NCI-H2029 (cell line): ENCODE data around the gene SMDT1.
A peak's percentile ranks its signal among the peaks of the same experiment; 100 is the strongest.
"Not testable (repeated sequence)": the region's sequence is repeated elsewhere in the genome, so short reads cannot be mapped to it uniquely, and the experiment has no call there.

Experiments used
- DNase-seq: peaks from one replicate; lab custom pipeline; 2025; lab: John Stamatoyannopoulos, UW

SMDT1 gene

GRCh38 chr22:42070517-42071422 lies 8.7 kb upstream of the SMDT1 start, which contains the start of gene NAGA:
Gene NAGA (minus strand): TSS chr22:42070812. CDS start chr22:42070297, 515 bp downstream.
- DNase-seq, result peak; percentile 94

- not testable (repeated sequence) for DNase-seq
Observed at GRCh38 chr22:42071508-42071907, 8.0 kb upstream of the SMDT1 start.

DNA sequence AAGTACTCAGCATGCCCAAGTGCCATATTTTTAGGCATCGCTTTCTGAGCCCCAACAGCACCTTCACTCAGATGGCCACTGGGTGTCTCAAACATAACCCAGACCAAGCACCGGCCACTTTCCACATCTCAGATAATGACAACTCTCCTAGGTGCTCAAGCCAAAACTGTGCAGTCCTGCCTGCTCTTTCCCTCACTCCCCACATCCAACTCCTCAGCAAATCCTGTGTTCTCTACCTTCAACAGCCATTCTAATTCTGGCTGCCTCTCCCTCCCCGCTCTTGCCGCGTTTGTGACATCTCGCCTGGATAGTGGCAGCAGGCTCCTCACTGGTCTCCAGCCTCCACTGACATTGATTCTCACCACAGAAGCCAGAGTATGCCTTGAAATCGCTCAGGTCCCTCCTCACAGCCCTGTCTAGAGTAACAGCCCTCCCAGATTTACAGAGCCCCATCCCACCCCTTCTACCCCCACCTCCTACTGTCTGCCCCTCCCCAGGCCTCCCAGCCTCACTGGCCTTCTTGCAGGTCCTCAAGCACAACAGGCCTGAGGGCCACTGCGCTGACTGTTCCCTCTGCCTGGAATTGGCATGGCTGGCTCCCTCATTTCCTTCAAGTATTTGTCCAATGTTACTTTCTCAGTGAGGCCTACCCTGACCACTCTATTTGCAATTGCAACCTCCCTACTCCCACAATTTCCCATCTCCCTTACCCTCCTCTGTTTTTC lies 6.7 kb upstream of the SMDT1 start:
- DNase-seq, result no peak

DNA sequence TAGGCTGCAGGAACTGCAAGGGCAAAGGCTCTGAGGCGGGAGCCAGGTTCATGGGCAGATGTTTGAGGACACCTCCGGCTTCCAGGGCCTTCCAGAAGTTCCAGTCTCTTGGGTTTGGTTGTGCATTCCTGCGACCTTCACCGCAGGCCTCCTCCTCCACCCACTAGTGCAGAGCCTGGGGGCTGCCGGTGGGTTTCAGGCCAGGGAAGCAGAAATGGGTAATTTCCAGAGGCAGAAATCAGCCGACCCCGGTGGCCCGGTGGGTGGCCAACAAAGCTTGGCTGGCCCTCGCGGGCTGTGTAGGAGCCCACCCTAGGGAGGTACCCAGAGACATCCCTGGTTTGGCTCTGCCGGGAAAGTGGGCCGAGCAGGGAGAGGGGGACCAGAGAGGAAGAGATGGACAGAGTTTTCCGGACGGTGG lies 5.9 kb upstream of the SMDT1 start:
- no peak for DNase-seq

DNA sequence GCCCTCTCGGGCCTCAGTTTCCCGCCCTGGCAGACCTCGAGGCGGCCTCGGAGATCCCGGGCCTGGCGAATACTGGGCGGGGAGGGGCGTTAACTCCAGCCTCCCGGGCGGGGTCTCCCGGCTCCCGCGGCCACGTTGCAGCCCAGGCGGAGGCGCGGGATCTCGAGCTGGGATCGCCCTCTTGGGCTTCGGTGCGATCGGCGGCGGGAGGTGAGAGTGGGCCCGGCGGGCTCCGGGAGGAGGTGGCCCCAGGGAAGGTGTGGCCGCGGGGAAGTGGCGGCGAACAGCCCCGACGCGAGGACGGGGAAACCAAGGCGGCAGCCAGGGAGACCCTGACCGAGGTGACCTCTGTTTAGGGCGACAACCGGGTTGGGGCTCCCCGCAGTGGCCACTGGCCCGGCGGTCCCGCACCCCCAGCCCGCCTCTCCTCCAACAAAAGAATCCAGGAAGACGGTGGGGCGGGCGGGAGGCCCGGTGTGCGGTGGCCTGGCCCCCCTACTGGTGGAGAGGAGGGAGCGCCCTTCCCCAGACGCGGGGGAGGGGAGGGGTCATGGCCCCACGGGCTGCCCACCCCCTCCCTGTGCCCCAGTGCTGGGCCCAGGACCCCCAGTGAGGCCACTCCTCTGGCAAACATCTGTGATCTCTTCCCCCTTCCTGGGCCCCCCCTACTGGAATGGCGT lies 5.2 kb upstream of the SMDT1 start, which contains the start of gene PHETA2:
Gene PHETA2, plus strand, starts transcription at position 117 of the 680 bp plus-strand sequence. CDS start 3,046 bp downstream, outside the sequence.
- no peak for DNase-seq

DNA sequence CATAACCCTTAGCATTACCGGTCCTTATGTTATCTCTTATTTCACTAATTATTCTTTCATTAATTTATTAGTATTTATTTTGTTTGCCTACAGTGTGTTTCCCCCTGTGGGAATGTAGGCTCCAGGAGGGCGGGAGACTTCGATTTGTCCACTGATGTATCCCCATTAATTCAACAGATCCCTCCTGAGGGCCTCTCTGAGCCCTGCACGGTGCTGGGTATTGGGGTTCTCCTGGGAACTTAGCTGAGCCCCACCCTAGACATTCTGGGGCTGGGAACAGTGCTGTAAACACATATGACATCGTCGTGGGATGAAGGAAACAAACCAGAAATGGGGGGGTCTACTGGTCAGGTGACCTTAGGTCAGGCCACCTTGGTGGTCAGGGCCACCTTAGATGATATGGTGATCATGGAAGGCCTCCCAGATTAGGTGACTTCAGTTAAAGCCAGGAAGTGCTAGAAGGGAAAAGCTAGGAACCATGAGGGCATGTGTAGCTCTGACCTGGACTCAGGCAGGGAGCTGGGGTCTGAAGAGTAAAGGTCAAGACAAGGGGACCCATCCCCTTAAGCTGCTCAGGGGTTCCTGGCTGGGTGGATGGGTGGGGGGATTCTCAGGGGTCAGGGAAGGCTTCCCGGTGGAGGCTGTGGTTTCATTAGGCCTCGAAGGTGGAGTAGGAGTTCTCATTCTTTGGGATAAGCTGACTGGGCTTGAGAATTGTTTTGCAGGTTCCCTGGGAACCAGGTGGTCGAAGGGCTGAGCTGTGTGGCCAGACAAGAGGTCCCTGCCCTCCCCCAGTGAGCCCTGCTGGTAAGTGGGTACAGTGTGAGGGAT lies 4.4 kb upstream of the SMDT1 start:
- DNase-seq, result no peak

GRCh38 chr22:42076764-42077485 lies 2.6 kb upstream of the SMDT1 start:
- no peak for DNase-seq

DNA sequence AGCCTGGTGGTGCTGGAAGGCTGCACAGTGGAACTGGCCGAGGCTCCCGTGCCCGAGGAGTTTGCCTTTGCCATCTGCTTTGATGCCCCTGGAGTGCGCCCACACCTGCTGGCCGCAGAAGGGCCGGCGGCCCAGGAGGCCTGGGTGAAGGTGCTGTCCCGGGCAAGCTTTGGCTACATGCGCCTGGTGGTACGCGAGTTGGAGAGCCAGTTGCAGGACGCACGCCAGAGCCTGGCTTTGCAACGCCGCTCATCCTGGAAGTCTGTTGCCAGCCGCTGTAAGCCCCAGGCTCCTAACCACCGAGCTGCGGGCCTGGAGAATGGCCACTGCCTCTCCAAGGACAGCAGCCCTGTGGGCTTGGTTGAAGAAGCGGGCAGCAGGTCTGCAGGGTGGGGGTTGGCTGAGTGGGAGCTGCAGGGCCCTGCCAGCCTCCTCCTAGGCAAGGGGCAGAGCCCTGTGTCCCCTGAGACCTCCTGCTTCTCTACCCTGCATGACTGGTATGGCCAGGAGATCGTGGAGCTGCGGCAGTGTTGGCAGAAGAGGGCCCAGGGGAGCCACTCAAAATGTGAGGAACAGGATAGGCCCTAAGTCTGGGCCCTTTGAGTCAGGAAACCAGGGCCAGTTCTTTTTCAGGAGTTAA lies 1.9 kb upstream of the SMDT1 start:
- DNase-seq, result no peak

DNA sequence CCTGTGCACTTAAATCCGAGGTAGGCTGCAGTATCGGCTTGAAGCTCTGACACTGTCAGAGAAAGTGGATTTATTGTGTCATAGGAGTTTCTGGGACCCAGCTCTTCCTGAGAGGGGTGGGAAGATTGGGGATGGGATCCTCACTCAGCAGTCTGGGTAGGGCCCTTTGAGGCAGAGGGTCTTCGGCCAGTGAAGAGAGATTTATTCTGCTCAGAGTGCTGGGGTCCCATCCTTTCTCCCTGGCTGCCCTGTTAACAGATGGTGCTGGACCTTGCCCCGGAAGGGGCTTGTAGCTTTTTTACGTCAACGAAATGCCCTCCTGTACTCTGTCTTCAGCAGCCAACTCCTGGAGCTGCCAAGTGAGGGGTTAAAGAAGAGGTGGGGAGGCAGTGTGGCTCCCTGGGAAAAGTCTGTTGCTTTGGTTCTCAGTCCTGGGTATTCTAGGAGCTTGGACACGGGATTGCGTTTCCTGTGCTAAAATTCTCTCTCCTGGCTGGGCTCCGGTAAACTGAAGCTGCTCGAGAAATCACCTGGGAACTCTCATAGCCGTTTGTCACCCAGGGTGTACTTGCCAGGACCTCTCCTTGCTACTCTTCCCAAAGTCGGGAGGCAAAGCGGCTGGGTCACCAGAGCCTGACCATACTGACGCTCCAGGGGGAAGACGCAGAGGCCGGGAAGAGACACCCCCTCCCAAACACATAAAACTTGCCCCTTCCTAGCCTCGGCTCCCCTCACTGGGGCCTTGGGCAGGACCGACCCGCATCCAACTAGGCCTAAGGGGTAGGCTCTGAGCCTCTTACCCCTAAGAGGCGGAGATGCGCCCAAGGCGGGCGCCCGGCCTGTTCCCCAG lies 806 bp upstream of the SMDT1 start:
- no peak for DNase-seq

DNA sequence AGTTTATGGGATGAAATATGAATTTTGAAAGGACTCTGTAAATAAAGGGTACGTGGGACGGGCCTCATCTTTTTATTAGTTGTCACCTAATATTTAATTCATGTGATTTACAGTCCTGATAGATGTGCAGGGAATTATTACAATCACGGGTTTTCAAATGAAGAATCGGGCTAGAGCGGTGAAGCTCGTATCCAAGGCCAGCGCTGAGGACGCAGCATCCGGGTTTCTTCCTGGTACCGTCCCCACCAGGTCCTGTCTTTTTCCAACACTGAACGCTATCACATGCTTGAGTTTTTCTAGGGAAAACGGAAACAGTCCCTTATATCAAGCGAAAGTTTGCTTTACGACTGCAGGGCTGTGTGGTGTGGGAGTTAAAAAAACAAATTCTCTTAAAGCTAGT lies 787 bp downstream of the SMDT1 start:
- DNase-seq, result no peak

DNA sequence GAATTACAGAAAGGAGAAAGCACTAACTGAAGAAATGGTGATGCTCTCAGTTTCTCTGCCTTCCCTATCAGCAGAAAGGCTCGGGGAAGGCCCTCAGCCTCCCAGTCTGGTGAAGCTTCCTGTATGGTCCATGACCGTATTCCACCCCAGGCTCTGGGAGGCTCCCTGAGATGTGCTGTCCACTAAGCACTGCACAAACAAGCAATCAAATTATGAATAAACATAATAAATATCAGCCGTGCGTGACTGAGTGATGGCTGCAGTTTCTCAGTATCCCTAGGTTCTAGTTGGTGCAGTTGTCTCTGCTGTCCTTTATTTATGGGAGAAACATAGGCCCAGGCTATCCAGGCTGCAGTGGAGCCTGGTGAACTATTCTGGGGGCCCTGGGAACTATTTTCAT lies 3.6 kb downstream of the SMDT1 start:
- no peak for DNase-seq

DNA sequence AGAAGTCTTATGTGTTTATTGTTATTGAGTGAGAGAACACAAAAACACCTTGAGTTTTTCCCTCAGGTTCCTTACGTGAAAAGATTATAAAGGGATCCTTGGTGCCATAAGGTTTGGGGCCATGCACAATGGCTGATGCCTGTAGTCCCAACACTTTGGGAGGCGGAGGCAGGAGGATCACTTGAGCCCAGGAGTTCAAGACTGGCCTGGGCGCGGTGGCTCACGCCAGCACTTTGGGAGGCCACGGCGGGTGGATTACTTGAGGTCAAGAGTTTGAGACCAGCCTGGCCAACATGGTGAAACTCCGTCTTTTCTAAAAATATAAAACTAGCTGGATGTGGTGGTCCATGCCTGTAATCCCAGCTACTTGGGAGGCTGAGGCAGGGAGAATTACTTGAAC lies 5.4 kb downstream of the SMDT1 start:
- DNase-seq, result no peak

DNA sequence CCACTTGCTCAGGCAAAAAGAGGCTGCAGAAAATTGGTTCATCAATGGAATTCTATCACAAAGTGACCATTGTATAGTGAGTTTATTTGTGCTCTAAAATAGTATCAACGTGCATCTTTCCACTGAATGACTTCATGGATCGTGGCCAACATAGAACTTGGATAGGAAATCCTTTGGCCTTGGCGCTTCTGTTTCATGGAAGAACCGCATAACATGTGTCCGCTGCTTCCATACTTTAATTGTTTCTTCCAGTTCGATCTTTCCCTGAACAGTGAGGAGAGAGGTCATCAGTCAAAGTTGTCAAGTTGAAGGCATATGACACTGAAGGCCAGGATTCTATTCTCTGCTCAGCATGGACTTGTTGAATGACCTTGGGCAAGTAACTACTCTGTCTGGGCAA lies 6.6 kb downstream of the SMDT1 start:
- DNase-seq, result no peak

DNA sequence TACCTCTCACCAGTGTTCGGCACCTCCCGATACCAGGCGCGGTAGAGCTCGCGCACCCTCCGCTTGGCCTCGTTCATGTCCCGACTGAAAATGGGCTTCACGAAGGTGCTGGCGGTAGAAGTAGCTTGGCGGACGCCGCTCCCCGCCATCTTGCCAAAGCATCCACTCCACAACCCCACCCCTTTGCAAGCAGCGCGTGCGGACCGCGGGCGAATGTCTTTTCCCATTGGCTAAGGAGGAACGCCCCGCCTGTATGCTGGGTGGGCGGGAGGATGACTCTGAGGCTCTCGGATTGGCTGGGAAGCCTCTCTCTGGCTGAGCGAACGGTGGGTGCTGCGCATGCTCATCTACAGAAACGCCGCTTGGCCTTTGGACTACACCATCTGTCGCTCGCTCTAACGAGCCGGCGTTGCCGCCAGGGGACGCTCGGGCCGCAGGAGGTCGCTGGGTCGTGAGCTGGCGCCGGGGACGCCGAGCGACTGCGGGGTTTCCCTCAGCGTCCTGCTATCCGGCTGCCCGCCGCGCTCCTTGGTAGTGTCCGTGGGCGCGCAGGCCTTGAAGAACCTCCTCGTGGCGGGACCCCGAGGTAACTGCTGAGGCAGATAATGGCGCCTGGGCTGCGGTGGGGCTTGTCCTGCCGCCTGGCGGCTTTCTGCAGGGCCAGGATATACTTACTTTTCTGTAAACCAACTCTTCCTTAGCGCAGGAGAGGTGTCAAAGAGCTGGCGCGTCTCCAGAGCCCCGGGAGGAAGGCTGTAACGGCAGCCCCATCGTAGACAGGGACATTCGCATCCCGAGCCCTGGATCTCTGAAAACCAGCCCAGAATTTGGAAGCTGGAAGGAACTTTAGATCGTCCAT lies 11.3 kb downstream of the SMDT1 start, which contains the start of gene NDUFA6:
Gene NDUFA6, minus strand, starts transcription at position 177 of the 859 bp plus-strand sequence. Its CDS starts 28 bp downstream, at position 149.
- peak; percentile 97 for DNase-seq

DNA sequence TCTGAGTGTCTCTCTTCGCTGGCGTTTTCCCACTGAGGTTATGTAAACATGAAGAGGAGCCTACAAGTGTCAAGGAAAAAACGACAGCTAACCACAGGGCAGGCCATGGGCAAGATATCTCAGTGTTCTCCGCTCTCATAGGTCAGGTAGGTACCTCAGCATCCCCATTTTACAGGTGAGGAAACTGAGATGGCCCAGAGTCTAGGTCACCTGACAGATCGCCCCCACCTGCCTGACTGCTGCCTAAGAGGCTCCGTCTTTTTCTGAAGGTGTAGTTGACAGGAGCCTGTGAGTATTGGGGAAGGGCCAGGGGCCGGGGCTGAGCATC lies 11.9 kb downstream of the SMDT1 start:
- no peak for DNase-seq

DNA sequence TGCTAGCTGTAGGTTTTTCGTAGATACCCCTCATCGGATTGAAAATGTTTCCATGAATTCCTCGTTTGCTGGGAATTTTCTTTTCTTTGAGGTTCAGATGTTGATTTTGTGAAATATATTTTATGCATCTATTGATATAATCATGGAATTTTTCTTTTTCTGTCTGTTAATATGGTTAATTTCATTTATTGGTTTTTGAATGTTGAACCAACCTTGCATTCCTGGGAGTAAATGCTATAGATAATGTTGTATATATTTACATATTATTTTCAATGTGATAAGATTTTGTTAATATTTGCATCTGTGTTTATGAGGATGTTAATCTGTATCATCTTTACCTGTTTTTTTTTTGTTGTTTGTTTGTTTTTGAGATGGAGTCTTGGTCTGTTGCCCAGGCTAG lies 21.7 kb downstream of the SMDT1 start:
- no peak for DNase-seq

GRCh38 chr22:42104332-42104860 lies 24.9 kb downstream of the SMDT1 start:
- DNase-seq, result not testable (repeated sequence)

DNA sequence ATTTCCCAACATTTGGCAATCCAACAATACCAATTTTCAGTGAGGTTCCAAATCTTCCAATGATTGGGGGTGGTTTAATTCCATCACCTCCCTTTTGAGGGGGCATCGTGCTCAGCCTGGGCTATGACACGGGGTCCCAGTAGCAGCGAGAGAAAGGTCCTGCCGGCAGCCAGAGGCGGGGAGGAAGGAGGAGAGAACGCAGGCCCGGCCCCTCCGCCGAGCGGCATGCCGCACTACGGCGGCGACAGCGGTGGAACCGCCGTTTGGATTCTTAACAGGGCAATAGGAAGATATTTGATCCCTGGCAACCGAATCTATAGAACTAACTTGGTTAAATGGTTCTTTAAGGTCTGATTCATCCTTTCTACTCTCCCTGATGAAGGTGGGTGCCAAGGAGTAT lies 29.3 kb downstream of the SMDT1 start:
- no peak for DNase-seq
